Mammary epithelial cell (primary cell): ENCODE data around the gene DLG5.

Experiments used
- EZH2 ChIP-seq: IDR thresholded peaks from 2 replicates; pipeline ENCODE4 v1.6.1; 2012; ENCODE audit warnings: low read length, inconsistent platforms, borderline replicate concordance
- TF ChIP-seq, protein P1 (sequence below), 2 donors: IDR thresholded peaks in 1 of 2; conservative IDR thresholded peaks in 1 of 2; 2 replicates each; pipeline ENCODE4 v1.5.1; 2011 to 2012; ENCODE audit warnings: inconsistent platforms in 2 of 2, low read length in 2 of 2, mild to moderate bottlenecking in 2 of 2, control low read depth in 1 of 2, low read depth in 1 of 2; ENCODE audit not compliant: insufficient read depth in 1 of 2; ENCODE audit errors: extremely low read depth in 1 of 2

DNA sequence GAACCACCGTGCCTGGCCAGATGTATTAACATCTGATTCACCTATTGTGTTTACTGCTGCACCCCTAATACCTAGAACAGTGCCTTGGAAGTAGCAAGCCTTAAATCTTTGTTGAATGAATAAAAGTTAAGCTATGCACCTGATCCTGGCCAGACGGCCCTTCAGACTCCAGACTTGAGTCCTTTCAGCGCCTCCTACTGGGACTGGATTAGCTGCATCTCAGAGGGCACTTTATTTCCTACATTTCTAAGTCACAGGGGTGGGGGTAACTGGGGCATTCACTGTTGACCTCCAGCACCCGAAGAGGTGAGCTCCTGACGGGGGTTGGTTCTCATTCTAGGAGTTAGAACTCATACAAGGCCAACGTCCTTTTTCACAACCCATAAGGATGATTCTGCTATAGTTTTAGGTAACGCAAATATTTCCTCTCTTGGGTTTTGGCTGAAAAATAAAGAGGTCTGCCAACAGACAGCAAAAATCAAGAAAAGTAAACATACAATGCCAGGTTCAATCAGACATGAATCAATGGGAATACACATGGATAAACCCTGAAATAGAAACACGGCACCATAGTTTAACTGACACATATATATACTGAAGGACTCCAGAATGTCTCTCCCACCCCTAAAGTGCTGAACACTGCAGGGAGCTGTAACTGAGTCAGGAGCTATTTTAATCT, 48.0 kb upstream of the DLG5 start:
- TF ChIP-seq, protein P1, sequence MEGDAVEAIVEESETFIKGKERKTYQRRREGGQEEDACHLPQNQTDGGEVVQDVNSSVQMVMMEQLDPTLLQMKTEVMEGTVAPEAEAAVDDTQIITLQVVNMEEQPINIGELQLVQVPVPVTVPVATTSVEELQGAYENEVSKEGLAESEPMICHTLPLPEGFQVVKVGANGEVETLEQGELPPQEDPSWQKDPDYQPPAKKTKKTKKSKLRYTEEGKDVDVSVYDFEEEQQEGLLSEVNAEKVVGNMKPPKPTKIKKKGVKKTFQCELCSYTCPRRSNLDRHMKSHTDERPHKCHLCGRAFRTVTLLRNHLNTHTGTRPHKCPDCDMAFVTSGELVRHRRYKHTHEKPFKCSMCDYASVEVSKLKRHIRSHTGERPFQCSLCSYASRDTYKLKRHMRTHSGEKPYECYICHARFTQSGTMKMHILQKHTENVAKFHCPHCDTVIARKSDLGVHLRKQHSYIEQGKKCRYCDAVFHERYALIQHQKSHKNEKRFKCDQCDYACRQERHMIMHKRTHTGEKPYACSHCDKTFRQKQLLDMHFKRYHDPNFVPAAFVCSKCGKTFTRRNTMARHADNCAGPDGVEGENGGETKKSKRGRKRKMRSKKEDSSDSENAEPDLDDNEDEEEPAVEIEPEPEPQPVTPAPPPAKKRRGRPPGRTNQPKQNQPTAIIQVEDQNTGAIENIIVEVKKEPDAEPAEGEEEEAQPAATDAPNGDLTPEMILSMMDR (conservative IDR thresholded peaks at IDR 0.05 in 1 of 2, IDR thresholded peaks at IDR 0.05 in 1 of 2; ENCODE audit: extremely low read depth in 1 of 2, insufficient read depth in 1 of 2, low read depth in 1 of 2, low read length in 2 of 2) = peak; percentile 39 to 60
- TF ChIP-seq EZH2 = no peak
